GM04503 (cell line): Measurements from ENCODE around the gene CENPA.
"Not testable (repeated sequence)": the region's sequence is repeated elsewhere in the genome, so short reads cannot be mapped to it uniquely, and the experiment has no call there.

Source experiments
- DNase-seq: peaks from one replicate; pipeline ENCODE4 v3.0.0-alpha.2; 2012; ENCODE audit warnings: low read depth

The CENPA gene

DNA sequence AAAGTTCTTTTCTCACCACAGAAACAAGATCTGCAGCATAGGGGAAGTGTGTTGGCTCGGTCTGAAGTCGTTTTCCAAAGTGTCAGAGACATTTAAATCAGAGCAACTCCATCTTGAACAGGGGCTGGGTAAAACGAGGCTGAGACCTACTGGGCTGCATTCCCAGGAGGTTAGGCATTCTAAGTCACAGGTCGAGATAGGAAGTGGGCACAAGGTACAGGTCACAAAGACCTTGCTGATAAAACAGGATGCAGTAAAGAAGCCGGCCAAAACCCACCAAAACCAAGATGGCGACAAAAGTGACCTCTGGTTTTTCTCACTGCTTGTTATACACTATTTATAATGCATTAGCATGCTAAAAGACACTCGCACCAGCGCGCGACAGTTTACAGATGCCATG lies 24.9 kb upstream of the CENPA start:
- not testable (repeated sequence) for DNase-seq

DNA sequence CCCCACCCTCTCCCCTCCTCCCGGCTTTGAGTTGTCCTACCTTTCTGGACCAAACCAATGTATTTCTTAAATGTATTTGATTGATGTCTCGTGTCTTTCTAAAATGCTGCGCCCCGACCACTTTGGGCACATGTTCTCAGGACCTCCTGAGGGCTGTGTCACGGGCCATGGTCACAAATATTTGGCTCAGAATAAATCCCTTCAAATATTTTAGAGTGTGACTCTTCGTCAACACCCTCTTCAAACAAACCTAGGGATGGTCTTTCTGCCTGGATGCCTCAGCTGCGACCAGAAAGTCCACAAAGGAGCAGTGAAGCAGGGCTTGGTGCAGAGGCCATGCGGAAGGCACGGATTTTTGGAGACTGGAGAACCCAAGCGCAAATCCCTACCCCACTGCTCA lies 22.8 kb upstream of the CENPA start:
- no peak for DNase-seq

DNA sequence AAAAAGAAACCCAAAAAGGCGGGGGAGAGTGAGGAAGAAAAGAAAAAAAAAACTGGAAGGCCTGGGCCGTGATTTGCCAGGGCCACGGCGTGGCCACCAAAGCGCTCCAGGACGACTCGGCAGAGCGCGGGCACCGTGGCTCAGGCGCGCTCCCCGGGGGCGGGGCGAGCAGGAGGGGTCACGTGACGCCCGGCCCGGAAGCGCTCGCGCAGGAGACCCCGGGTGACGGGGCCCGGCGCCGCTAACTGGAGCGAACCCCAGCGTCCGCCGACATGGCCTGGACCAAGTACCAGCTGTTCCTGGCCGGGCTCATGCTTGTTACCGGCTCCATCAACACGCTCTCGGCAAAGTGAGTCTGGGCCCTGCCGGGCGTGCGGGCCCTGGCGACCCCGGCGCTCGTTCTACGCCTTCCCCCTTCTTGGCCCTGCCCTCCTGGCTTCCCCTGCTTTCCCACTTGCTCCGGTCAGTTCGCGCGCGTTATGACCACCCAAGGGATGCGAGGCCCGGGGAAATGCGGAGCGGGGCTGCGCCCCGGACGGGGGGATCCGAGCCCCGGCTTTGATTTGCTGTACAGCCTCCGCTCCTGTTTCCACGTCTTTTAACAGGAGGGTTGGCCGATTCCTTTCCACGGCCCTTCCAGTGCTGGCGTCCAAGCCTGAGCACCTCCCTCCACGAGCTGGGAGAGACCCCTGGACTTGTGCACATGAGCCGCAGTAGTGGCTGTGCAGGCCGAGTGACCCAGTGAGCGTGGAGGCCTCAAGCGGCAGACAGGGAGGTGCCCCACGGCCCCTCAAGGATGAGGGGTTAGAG lies 21.6 kb upstream of the CENPA start, which contains the start of gene SLC35F6:
Gene SLC35F6, plus strand, starts transcription at position 207 of the 810 bp plus-strand sequence. Its CDS starts 66 bp downstream, at position 273.
- peak; percentile 25 for DNase-seq

GRCh38 chr2:26764906-26765305 lies 20.9 kb upstream of the CENPA start:
- no peak for DNase-seq

- DNase-seq: no peak
These were observed 20.2 kb upstream of the CENPA start for GRCh38 chr2:26765475-26766200.

DNA sequence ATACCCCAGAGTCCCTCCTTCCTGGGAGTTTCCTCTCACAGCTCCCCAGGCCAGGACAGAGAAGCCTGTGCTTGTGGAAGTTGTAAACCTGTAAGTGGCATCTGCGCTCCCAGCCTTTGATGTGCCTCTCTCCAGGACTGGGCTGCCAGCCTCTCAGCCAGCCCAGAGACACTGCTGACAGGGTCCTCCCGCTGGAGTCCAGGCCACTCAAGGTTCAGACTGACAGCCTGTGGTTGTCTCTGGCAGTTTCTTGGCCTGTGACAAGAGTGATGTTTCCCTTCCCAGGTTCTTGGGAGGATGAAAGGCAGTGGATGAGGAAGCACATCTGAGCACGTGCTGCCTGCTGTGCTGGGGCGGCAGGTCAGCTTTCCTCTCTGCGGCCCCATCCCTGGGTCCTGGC lies 18.7 kb upstream of the CENPA start:
- no peak for DNase-seq

GRCh38 chr2:26767894-26768487 lies 17.9 kb upstream of the CENPA start:
- DNase-seq: no peak

DNA sequence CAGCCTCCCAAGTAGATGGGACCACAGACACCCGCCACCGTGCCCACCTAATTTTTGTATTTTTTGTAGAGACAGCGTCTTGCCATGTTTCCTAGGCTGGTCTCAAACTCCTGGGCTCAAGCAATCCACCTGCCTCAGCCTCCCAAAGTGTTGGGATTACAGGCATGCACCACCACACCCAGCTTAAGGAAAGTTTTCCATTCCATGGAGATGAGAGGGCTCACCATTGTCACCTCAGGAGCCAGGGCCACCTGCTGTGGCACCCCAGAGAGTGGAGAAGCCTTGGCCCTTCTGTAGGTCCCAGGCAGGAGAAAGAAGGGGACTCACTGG lies 17.1 kb upstream of the CENPA start:
- no peak for DNase-seq

- DNase-seq: no peak
These were observed 16.6 kb upstream of the CENPA start for GRCh38 chr2:26769089-26769761.

DNA sequence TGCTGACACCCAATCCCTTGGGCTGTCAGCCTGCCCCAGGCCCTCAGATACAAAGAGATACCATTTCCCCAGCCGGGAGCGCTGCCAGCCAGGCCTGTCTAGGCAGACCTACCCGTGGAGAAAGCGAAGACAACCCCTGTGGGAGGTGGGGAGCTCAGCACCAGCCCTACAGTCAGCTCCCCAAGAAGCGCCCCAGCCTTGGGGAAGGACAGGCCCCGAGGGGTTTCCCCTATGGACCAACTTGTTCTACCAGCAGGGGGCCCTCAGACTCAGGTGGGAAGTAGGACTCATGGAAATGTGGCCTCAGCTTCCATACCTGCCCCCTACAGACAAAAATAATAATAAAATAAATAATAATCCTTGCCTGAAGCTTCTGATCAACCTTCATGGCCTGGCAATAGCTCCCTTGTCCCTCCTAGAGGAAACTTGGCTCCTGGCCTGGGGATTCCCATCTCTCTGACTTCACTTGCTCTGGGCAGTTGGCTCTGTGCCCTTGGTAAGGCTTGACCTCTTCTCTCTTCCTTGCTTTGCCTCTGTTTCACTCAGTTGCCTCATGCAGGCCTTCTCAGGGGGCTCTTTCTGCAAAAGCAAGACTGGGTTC lies 14.8 kb upstream of the CENPA start:
- DNase-seq: peak; percentile 54

GRCh38 chr2:26772064-26773001 lies 13.5 kb upstream of the CENPA start:
- peak; percentile 45 for DNase-seq

DNA sequence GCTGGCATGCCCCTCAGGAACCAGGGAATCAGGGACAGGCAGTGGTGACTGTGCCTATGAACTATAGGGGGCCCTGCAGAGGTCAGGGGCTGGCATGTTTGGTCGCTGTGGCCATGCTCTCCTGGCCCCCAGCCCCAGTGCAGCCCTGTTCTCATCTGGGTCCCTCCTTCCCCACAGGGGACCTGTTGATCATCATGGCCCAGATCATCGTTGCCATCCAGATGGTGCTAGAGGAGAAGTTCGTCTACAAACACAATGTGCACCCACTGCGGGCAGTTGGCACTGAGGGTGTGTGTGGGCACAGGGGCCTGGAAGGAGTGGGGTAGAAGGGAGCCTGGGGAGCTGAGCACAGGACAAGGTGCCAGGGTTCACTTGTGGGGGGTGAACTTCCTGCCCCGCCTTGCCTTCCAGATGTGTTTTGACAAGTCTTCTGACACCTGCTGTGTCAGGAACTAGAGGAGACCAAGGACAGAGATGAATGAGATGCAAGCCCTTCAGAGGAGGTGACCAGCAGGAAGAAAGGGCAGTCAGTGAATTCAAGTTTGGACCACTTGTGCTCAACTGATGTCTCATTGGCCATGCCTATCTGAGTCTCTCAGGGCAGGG lies 9.6 kb upstream of the CENPA start:
- no peak for DNase-seq

DNA sequence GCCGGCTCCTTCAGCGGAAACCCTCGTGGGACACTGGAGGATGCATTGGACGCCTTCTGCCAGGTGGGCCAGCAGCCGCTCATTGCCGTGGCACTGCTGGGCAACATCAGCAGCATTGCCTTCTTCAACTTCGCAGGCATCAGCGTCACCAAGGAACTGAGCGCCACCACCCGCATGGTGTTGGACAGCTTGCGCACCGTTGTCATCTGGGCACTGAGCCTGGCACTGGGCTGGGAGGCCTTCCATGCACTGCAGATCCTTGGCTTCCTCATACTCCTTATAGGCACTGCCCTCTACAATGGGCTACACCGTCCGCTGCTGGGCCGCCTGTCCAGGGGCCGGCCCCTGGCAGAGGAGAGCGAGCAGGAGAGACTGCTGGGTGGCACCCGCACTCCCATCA lies 7.8 kb upstream of the CENPA start:
- DNase-seq: no peak

- DNase-seq: no peak
These were observed 7.3 kb upstream of the CENPA start for GRCh38 chr2:26778507-26778906.

DNA sequence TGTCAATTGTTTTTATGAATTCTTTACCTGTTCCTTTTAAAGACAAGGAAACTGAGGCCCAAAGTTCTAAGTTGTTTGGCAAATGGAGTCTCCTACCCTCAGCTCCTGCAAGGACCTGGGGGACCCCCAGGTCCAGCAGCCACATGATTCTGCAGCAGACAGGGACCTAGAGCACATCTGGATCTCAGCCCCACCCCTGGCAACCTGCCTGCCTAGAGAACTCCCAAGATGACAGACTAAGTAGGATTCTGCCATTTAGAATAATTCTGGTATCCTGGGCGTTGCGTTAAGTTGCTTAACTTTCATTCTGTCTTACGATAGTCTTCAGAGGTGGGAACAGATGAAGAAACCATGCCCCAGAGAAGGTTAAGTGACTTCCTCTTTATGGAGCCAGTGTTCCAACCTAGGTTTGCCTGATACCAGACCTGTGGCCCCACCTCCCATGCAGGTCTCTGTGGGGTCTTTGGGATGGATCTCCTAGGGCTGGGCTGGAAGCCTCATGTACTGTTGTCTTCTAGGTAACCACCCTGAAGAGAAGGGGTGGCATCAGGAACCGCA lies 5.6 kb upstream of the CENPA start:
- DNase-seq: no peak

GRCh38 chr2:26782876-26783704 lies 2.8 kb upstream of the CENPA start:
- DNase-seq: no peak

DNA sequence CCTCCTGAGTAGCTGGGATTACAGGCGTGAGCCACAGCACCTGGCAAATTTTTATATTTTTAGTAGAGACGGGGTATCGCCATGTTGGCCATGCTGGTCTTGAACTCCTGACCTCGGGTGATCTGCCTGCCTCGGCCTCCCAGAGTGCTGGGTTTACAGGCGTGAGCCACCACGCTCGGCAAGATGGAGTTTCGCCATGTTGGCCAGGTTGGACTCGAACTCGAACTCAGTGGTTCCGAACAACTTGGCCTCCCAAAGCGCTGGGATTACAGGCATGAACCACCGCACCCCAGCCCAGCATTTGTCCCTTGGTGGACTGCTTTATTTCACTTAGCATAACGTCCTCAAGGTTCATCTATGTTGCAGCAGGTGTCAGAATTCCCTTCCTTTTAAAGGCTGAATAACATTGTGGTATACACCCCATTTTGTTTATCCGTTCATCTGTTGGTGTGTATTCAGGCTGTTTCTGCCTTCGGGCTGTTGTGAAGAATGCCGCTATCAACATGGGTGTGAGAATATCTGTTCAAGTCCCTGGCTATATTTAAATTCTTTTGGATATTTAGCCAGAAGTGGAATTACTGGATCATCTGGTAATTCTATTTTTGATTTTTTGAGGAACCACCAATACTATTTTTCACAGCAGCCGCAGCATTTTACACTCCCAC lies 1.2 kb upstream of the CENPA start:
- DNase-seq: no peak

DNA sequence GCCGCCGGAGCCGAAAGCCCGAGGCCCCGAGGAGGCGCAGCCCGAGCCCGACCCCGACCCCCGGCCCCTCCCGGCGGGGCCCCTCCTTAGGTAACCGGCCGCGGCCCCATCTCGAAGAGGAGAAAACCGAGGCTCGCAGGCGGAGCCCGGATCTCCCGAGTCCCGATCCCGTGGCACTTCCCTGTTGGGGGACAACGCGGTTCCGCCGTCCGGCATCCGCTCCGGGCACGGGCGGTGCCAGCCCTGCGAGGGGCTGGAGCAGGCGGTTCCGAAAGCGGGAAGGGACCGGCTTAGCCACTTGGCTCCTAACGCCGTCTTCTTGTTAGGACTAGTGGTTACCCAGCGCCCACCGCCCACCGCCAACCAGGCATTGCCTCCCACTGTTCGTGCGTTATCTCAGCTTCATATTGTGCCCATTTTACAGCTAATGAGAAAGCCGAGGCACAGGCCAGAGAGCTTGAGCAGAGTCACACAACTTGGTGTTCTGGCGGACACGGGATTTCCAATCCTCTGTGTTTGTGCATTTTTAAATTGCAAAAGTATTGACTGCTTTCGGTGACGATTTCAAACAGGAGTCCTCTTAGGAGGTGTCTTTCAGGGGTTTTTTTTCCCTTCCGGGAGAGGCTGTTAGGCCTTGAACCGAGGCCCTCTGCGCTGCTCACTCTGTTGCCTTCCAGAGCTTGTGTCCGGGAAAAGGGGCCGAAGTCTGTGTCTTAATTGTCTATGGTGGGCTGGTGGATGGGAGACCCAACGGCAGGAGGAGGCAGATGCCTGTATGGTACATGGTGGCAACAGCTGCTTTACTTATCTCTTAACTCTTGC lies 562 bp downstream of the CENPA start:
- no peak for DNase-seq
